GM18951 (cell line): ENCODE results near the gene PRKN.
"Not testable (repeated sequence)": the region's sequence is repeated elsewhere in the genome, so short reads cannot be mapped to it uniquely, and the experiment has no call there.

Experiments
- POLR2A ChIP-seq: IDR thresholded peaks from 4 replicates; pipeline ENCODE4 v1.6.1; 2011; ENCODE audit warnings: mild to moderate bottlenecking; ENCODE audit not compliant: insufficient read length, insufficient read depth; ENCODE audit errors: extremely low read depth
- in situ Hi-C: fragments of 300-500 bp; cut with MboI; formaldehyde crosslinking; loops from one replicate; pipeline ENCODE4 v1.12.0; 2022; ENCODE audit warnings: low sequenced_read_pairs, mixed read lengths, inconsistent platforms; ENCODE audit not compliant: unreplicated experiment

Gene PRKN

GRCh38 chr6:162680367-162680766, 47.2 kb downstream of the PRKN start:
- TF ChIP-seq POLR2A: no peak
- in situ Hi-C loops: no loop called here

GRCh38 chr6:162679681-162680080, 47.9 kb downstream of the PRKN start:
- in situ Hi-C loops: no loop called here
- no peak for TF ChIP-seq POLR2A

- in situ Hi-C loops: not testable (repeated sequence)
Observed at GRCh38 chr6:162678896-162679295, 48.7 kb downstream of the PRKN start.

- in situ Hi-C loops: no loop called here
- no peak for TF ChIP-seq POLR2A
Observed at GRCh38 chr6:162675503-162675902, 52.1 kb downstream of the PRKN start.

GRCh38 chr6:162674452-162674851, 53.1 kb downstream of the PRKN start:
- in situ Hi-C loops: no loop called here
- no peak for TF ChIP-seq POLR2A

GRCh38 chr6:162671580-162672165, 55.9 kb downstream of the PRKN start:
- no peak for TF ChIP-seq POLR2A
- in situ Hi-C loops: no loop called here

- no peak for TF ChIP-seq POLR2A
- in situ Hi-C loops: no loop called here
Observed at GRCh38 chr6:162670345-162670744, 57.2 kb downstream of the PRKN start.

- in situ Hi-C loops: no loop called here
Observed at GRCh38 chr6:162666246-162666645, 61.3 kb downstream of the PRKN start.

GRCh38 chr6:162653808-162654207, 73.8 kb downstream of the PRKN start:
- no peak for TF ChIP-seq POLR2A
- in situ Hi-C loops: no loop called here

More at GRCh38 chr6:162666246-162666645, 61.3 kb downstream of the PRKN start:
- no peak for TF ChIP-seq POLR2A

GRCh38 chr6:162651505-162651904, 76.1 kb downstream of the PRKN start:
- TF ChIP-seq POLR2A: no peak

GRCh38 chr6:162649271-162649670, 78.3 kb downstream of the PRKN start:
- in situ Hi-C loops: no loop called here
- no peak for TF ChIP-seq POLR2A

More at GRCh38 chr6:162651505-162651904, 76.1 kb downstream of the PRKN start:
- in situ Hi-C loops: no loop called here

GRCh38 chr6:162644153-162644552, 83.4 kb downstream of the PRKN start:
- TF ChIP-seq POLR2A: no peak
- in situ Hi-C loops: no loop called here

- in situ Hi-C loops: no loop called here
- TF ChIP-seq POLR2A: no peak
Observed at GRCh38 chr6:162640756-162641155, 86.8 kb downstream of the PRKN start.

- in situ Hi-C loops: no loop called here
- TF ChIP-seq POLR2A: no peak
Observed at GRCh38 chr6:162639951-162640350, 87.6 kb downstream of the PRKN start.
